HG02884 (cell line): ENCODE measurements around the gene PAK1.
"Not testable (repeated sequence)": the region's sequence is repeated elsewhere in the genome, so short reads cannot be mapped to it uniquely, and the experiment has no call there.

Experiments
- ATAC-seq: cut with Tn5 transposase; IDR thresholded peaks from one replicate; pipeline ENCODE4 v1.9.1; 2021; ENCODE audit warnings: mild to moderate bottlenecking, moderate library complexity; ENCODE audit not compliant: unreplicated experiment

PAK1 gene

GRCh38 chr11:77316733-77317342, 157.1 kb downstream of the PAK1 start:
- no peak for ATAC-seq

GRCh38 chr11:77312107-77312506, 161.8 kb downstream of the PAK1 start:
- no peak for ATAC-seq

GRCh38 chr11:77311701-77312100, 162.2 kb downstream of the PAK1 start:
- no peak for ATAC-seq

- no peak for ATAC-seq
These were observed 163.2 kb downstream of the PAK1 start for GRCh38 chr11:77310721-77311120.

GRCh38 chr11:77309401-77310085, 164.4 kb downstream of the PAK1 start:
- ATAC-seq = no peak

- ATAC-seq = no peak
These were observed 165.1 kb downstream of the PAK1 start for GRCh38 chr11:77308838-77309237.

- ATAC-seq = no peak
These were observed 170.6 kb downstream of the PAK1 start for GRCh38 chr11:77303328-77303727.

- ATAC-seq = no peak
These were observed 171.1 kb downstream of the PAK1 start for GRCh38 chr11:77302752-77303151.

GRCh38 chr11:77301510-77301909, 172.4 kb downstream of the PAK1 start, which contains the start of gene GDPD4:
Gene GDPD4 (minus strand): TSS chr11:77301686. CDS start chr11:77285137, 16,549 bp downstream.
- no peak for ATAC-seq

- no peak for ATAC-seq
These were observed 173.2 kb downstream of the PAK1 start for GRCh38 chr11:77300695-77301094.

GRCh38 chr11:77300028-77300427, 173.9 kb downstream of the PAK1 start:
- ATAC-seq = not testable (repeated sequence)

GRCh38 chr11:77299528-77299993, 174.3 kb downstream of the PAK1 start:
- ATAC-seq = no peak

GRCh38 chr11:77294040-77294439, 179.9 kb downstream of the PAK1 start:
- no peak for ATAC-seq

- no peak for ATAC-seq
These were observed 184.2 kb downstream of the PAK1 start for GRCh38 chr11:77289737-77290136.

GRCh38 chr11:77287615-77288273, 186.2 kb downstream of the PAK1 start:
- no peak for ATAC-seq

GRCh38 chr11:77287136-77287535, 186.8 kb downstream of the PAK1 start:
- ATAC-seq = no peak

GRCh38 chr11:77284476-77285468, 189.1 kb downstream of the PAK1 start:
- ATAC-seq = no peak

- ATAC-seq = no peak
These were observed 190.8 kb downstream of the PAK1 start for GRCh38 chr11:77283101-77283500.

- no peak for ATAC-seq
These were observed 195.0 kb downstream of the PAK1 start for GRCh38 chr11:77278595-77279506.

GRCh38 chr11:77276271-77276670, 197.6 kb downstream of the PAK1 start:
- ATAC-seq = no peak
